Neural progenitor cell (in vitro differentiated cells): Measurements from ENCODE around the gene SLX4. TPM values are rescaled to one million over a fixed set of nuclear protein-coding genes. Genes with fewer than 3 reads are reported as not detected.

Experiments used
- DNase-seq: peaks from one replicate; pipeline ENCODE4 v3.0.0-alpha.2; 2016; ENCODE audit warnings: low spot score
- H2AFZ ChIP-seq: fragments of 200-600 bp; sonication (generic); replicated peaks from 2 replicates; pipeline ENCODE4 v1.6.1; 2016; ENCODE audit warnings: antibody characterized with exemption
- H3F3A ChIP-seq: fragments of 200-600 bp; sonication (generic); 2 replicates; pipeline ENCODE4 v1.6.1; 2016; ENCODE audit warnings: antibody characterized with exemption, low read depth
- H3K27ac ChIP-seq: fragments of 200-600 bp; sonication (generic); 2 replicates; pipeline ENCODE4 v1.5.1; 2016; ENCODE audit warnings: mild to moderate bottlenecking
- H3K27me3 ChIP-seq: fragments of 200-600 bp; sonication (generic); 2 replicates; pipeline ENCODE4 v1.6.1; 2016; ENCODE audit warnings: mild to moderate bottlenecking, moderate library complexity
- H3K36me3 ChIP-seq: fragments of 200-600 bp; sonication (generic); 2 replicates; pipeline ENCODE4 v1.5.1; 2016
- H3K4me1 ChIP-seq: fragments of 200-600 bp; sonication (generic); 2 replicates; pipeline ENCODE4 v1.6.1; 2016; ENCODE audit warnings: mixed run types
- H3K4me2 ChIP-seq: fragments of 200-600 bp; sonication (generic); 2 replicates; pipeline ENCODE4 v1.6.1; 2016
- H3K4me3 ChIP-seq: fragments of 200-600 bp; sonication (generic); 2 replicates; pipeline ENCODE4 v1.5.1; 2016
- H3K79me2 ChIP-seq: fragments of 200-600 bp; sonication (generic); 2 replicates; pipeline ENCODE4 v1.6.1; 2016; ENCODE audit warnings: low read depth
- H3K9ac ChIP-seq: fragments of 200-600 bp; sonication (generic); 2 replicates; pipeline ENCODE4 v1.6.1; 2016
- H3K9me3 ChIP-seq: fragments of 200-600 bp; sonication (generic); 2 replicates; pipeline ENCODE4 v1.5.1; 2016; ENCODE audit warnings: low read depth
- H4K20me1 ChIP-seq: fragments of 200-600 bp; sonication (generic); 2 replicates; pipeline ENCODE4 v1.6.1; 2016; ENCODE audit warnings: low read depth
- H3K27ac Mint-ChIP-seq: 3 replicates; pipeline ENCODE4 v1.8.0; 2021; ENCODE audit warnings: mixed read lengths
- H3K27me3 Mint-ChIP-seq: 2 replicates; pipeline ENCODE4 v1.8.0; 2022; ENCODE audit warnings: low read depth, mild to moderate bottlenecking, inconsistent platforms, moderate library complexity, mixed read lengths; ENCODE audit not compliant: insufficient read depth
- H3K36me3 Mint-ChIP-seq: 3 replicates; pipeline ENCODE4 v1.8.0; 2021; ENCODE audit warnings: mixed read lengths
- H3K4me1 Mint-ChIP-seq: 3 replicates; pipeline ENCODE4 v1.8.0; 2021; ENCODE audit warnings: mixed read lengths
- H3K4me3 Mint-ChIP-seq: 3 replicates; pipeline ENCODE4 v1.8.0; 2021; ENCODE audit warnings: mild to moderate bottlenecking, moderate library complexity, mixed read lengths
- H3K9me3 Mint-ChIP-seq: 3 replicates; pipeline ENCODE4 v1.8.0; 2020; ENCODE audit warnings: mixed read lengths
- EZH2 ChIP-seq: fragments of 200-600 bp; sonication (generic); IDR thresholded peaks from 2 replicates; pipeline ENCODE4 v1.6.1; 2017; ENCODE audit warnings: antibody characterized with exemption, mild to moderate bottlenecking, moderate library complexity
- EZH2phosphoT487 ChIP-seq: fragments of 200-600 bp; sonication (generic); IDR thresholded peaks from 2 replicates; pipeline ENCODE4 v1.6.1; 2017; ENCODE audit warnings: antibody characterized with exemption
- total RNA-seq: library from RNA; depleted of rRNA; stranded (reverse); fragments of >200 nt; gene quantifications from 2 replicates; pipeline ENCODE4 v1.2.3, GENCODE V29; 2015; ENCODE audit warnings: low replicate concordance
- TF ChIP-seq, protein P1 (sequence below): fragments of 200-600 bp; sonication (generic); IDR thresholded peaks from 2 replicates; pipeline ENCODE4 v1.5.1; 2017; ENCODE audit warnings: antibody characterized with exemption, mild to moderate bottlenecking

The SLX4 gene
- total RNA-seq, 1 donor from 2014 or later, result 7.7 TPM

DNA sequence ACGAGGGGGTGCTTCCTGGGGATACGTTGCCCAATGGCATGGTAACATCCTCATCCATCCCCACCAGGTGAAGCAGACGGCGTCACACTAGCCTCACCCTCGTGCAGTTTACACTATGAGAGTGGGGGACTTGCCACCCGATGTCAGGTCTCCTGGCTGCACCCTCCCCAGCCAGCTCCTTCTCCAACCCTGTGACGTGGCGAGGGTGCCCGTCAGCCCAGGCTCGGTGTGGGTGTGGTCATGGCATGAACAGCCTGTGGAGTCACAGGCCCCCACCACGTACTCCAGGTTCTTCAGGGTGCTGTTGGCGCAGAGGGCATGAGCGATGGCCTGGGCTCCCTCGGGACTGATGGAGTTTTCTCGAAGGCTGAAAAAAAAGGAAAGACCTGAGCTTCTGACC lies 62.5 kb downstream of the SLX4 start:
- Histone ChIP-seq H3K79me2 (no peaks in the 10 kb centered on the region), H3K9ac (no peak overlapping the region), H2AFZ (no peak overlapping the region), H3F3A (peaks cover 17% of the 10 kb centered on the region), H3K4me1 (peaks cover 10% of the 10 kb centered on the region), H4K20me1 (no peaks in the 10 kb centered on the region), H3K4me3 (no peak overlapping the region), H3K27me3 (no peaks in the 10 kb centered on the region), H3K4me2 (no peak overlapping the region), H3K27ac (no peak overlapping the region), H3K9me3 (no peaks in the 10 kb centered on the region), H3K36me3 (no peaks in the 10 kb centered on the region)
- Mint-ChIP-seq H3K4me1 (peaks cover 8% of the 10 kb centered on the region), H3K27me3 (peaks cover 4% of the 10 kb centered on the region), H3K36me3 (no peaks in the 10 kb centered on the region), H3K27ac (no peak overlapping the region), H3K4me3 (peak overlapping the region; percentile 38), H3K9me3 (no peaks in the 10 kb centered on the region)
- TF ChIP-seq, protein P1, sequence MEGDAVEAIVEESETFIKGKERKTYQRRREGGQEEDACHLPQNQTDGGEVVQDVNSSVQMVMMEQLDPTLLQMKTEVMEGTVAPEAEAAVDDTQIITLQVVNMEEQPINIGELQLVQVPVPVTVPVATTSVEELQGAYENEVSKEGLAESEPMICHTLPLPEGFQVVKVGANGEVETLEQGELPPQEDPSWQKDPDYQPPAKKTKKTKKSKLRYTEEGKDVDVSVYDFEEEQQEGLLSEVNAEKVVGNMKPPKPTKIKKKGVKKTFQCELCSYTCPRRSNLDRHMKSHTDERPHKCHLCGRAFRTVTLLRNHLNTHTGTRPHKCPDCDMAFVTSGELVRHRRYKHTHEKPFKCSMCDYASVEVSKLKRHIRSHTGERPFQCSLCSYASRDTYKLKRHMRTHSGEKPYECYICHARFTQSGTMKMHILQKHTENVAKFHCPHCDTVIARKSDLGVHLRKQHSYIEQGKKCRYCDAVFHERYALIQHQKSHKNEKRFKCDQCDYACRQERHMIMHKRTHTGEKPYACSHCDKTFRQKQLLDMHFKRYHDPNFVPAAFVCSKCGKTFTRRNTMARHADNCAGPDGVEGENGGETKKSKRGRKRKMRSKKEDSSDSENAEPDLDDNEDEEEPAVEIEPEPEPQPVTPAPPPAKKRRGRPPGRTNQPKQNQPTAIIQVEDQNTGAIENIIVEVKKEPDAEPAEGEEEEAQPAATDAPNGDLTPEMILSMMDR, result no peak
- TF ChIP-seq EZH2phosphoT487, result no peak
- no peak for DNase-seq

- no peak overlapping the region for H3K4me3 Mint-ChIP-seq
- peaks cover 13% of the 10 kb centered on the region for H3F3A ChIP-seq
- peaks cover 4% of the 10 kb centered on the region for H3K27me3 Mint-ChIP-seq
- no peaks in the 10 kb centered on the region for H3K9me3 Mint-ChIP-seq
- no peaks in the 10 kb centered on the region for H3K36me3 Mint-ChIP-seq
- H3K36me3 ChIP-seq, result no peaks in the 10 kb centered on the region
- H3K4me1 ChIP-seq, result peaks cover 7% of the 10 kb centered on the region
- H3K27ac ChIP-seq, result no peak overlapping the region
- H4K20me1 ChIP-seq, result no peaks in the 10 kb centered on the region
- H3K27me3 ChIP-seq, result no peaks in the 10 kb centered on the region
- no peak overlapping the region for H3K4me3 ChIP-seq
- peaks cover 8% of the 10 kb centered on the region for H3K4me1 Mint-ChIP-seq
- no peaks in the 10 kb centered on the region for H3K9me3 ChIP-seq
- no peak overlapping the region for H3K27ac Mint-ChIP-seq
- H3K9ac ChIP-seq, result no peak overlapping the region
- TF ChIP-seq EZH2 (no peak), EZH2phosphoT487 (no peak)
- TF ChIP-seq, protein P1, result no peak
- H2AFZ ChIP-seq, result no peak overlapping the region
- no peaks in the 10 kb centered on the region for H3K79me2 ChIP-seq
- DNase-seq, result no peak
- H3K4me2 ChIP-seq, result no peak overlapping the region
Observed at GRCh38 chr16:3548445-3548844, 63.0 kb downstream of the SLX4 start.

GRCh38 chr16:3546986-3547682 lies 64.3 kb downstream of the SLX4 start:
- no peaks in the 10 kb centered on the region for H3K36me3 ChIP-seq
- no peaks in the 10 kb centered on the region for H3K27me3 ChIP-seq
- peaks cover 7% of the 10 kb centered on the region for H3K4me1 ChIP-seq
- H3K27ac ChIP-seq, result no peak overlapping the region
- TF ChIP-seq, protein P1, result no peak
- TF ChIP-seq EZH2phosphoT487 (no peak), EZH2 (no peak)
- DNase-seq, result no peak
- no peak overlapping the region for H2AFZ ChIP-seq
- H3K9me3 ChIP-seq, result no peaks in the 10 kb centered on the region
- H3K4me3 ChIP-seq, result no peak overlapping the region
- H3K4me2 ChIP-seq, result no peak overlapping the region
- H3K27me3 Mint-ChIP-seq, result peaks cover 4% of the 10 kb centered on the region
- H4K20me1 ChIP-seq, result no peaks in the 10 kb centered on the region
- H3K36me3 Mint-ChIP-seq, result no peaks in the 10 kb centered on the region
- no peaks in the 10 kb centered on the region for H3K79me2 ChIP-seq
- no peaks in the 10 kb centered on the region for H3K9me3 Mint-ChIP-seq
- H3K9ac ChIP-seq, result no peak overlapping the region
- peaks cover 4% of the 10 kb centered on the region for H3F3A ChIP-seq
- H3K4me1 Mint-ChIP-seq, result peaks cover 7% of the 10 kb centered on the region
- peak overlapping the region; percentile 9 for H3K27ac Mint-ChIP-seq
- no peak overlapping the region for H3K4me3 Mint-ChIP-seq
